Progenitor cell of endocrine pancreas (in vitro differentiated cells): ENCODE measurements around the gene MEA1. TPM values are rescaled to one million over a fixed set of nuclear protein-coding genes. Genes with fewer than 3 reads are reported as not detected.

Experiments
- DNase-seq: peaks from one replicate; pipeline ENCODE4 v3.0.0; 2021; ENCODE audit warnings: low spot score; ENCODE audit not compliant: unreplicated experiment
- H3K27ac Mint-ChIP-seq: 2 replicates; pipeline ENCODE4 v1.8.0; 2021; ENCODE audit warnings: mild to moderate bottlenecking, moderate library complexity, mixed read lengths
- H3K27me3 Mint-ChIP-seq: 2 replicates; pipeline ENCODE4 v1.8.0; 2021; ENCODE audit warnings: mixed read lengths
- H3K36me3 Mint-ChIP-seq: 2 replicates; pipeline ENCODE4 v1.8.0; 2022; ENCODE audit warnings: mixed read lengths; ENCODE audit not compliant: insufficient read depth
- H3K4me1 Mint-ChIP-seq: 2 replicates; pipeline ENCODE4 v1.8.0; 2021; ENCODE audit warnings: low read depth, mixed read lengths
- H3K4me3 Mint-ChIP-seq: 2 replicates; pipeline ENCODE4 v1.8.0; 2021; ENCODE audit warnings: low read depth, mild to moderate bottlenecking, moderate library complexity, mixed read lengths
- H3K9me3 Mint-ChIP-seq: 2 replicates; pipeline ENCODE4 v1.8.0; 2021; ENCODE audit warnings: low read depth, mixed read lengths
- total RNA-seq: library from RNA; stranded (reverse); gene quantifications from 2 replicates; pipeline ENCODE4 v1.2.1, GENCODE V29; 2021
- TF ChIP-seq, protein P1 (sequence below): fragments of 200-600 bp; sonication (generic); IDR thresholded peaks from one replicate; pipeline ENCODE4 v1.5.0; 2021; ENCODE audit warnings: antibody characterized with exemption, mild to moderate bottlenecking; ENCODE audit not compliant: unreplicated experiment

Gene MEA1
- total RNA-seq, 1 donor from 2014 or later = 68.4 TPM

DNA sequence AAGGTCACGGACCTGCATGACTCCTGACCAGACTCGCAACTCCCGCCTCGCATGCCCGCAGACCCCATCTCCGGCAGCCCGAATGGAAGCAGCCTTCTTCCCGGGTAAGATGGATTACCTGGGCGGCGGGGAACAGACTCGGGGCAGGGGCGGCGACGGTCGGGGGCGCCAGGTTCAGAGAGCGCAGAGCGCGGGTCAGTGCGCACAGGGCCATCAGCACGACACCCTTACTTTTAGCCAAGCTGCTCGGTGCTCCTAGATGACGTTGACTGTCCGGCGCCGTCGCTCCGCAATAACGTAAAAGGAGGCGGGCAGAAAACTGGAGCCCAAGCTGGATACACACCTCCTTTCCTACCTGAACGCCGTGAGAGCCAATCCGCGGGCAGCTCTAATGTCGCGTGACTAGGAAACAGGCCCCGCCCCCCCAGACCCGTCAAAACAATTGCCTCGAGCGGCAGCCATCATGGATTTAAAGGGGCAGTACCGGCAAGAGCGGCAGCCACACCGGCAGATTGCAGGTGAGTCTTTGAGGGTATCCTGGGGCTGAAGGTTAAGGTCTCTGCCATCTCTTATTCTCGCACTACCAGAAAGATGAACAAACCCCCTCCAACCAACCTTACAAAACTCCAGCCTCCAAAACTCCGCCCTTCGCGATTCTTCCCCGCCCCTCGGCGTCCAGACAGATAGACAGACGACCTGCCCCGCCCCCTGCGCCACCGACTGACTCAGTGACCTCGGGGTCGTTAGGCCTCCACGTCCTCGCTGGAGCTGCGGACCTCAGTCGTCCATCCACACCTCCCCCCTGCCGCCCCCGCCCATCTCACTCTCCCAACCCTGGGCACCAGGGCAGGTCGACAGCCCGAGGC lies 45.7 kb upstream of the MEA1 start, which contains the start of the genes KLC4 and MRPL2:
TSS of gene KLC4 (plus strand) at position 464 of the 866 bp plus-strand sequence. CDS start 1,705 bp downstream, outside the sequence.
TSS of gene MRPL2 (minus strand) at position 267 of the 866 bp plus-strand sequence. CDS start at position 214, 53 bp downstream.
- Mint-ChIP-seq H3K4me1 (peaks cover 24% of the 10 kb centered on the region), H3K4me3 (peak within 1 kb of the TSS; percentile 98), H3K27me3 (no peaks in the 10 kb centered on the region), H3K9me3 (no peaks in the 10 kb centered on the region), H3K36me3 (peaks cover 5% of the 10 kb centered on the region), H3K27ac (peak within 1 kb of the TSS; percentile 99)
- TF ChIP-seq, protein P1, sequence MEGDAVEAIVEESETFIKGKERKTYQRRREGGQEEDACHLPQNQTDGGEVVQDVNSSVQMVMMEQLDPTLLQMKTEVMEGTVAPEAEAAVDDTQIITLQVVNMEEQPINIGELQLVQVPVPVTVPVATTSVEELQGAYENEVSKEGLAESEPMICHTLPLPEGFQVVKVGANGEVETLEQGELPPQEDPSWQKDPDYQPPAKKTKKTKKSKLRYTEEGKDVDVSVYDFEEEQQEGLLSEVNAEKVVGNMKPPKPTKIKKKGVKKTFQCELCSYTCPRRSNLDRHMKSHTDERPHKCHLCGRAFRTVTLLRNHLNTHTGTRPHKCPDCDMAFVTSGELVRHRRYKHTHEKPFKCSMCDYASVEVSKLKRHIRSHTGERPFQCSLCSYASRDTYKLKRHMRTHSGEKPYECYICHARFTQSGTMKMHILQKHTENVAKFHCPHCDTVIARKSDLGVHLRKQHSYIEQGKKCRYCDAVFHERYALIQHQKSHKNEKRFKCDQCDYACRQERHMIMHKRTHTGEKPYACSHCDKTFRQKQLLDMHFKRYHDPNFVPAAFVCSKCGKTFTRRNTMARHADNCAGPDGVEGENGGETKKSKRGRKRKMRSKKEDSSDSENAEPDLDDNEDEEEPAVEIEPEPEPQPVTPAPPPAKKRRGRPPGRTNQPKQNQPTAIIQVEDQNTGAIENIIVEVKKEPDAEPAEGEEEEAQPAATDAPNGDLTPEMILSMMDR = no peak
- DNase-seq = peak; percentile 92

DNA sequence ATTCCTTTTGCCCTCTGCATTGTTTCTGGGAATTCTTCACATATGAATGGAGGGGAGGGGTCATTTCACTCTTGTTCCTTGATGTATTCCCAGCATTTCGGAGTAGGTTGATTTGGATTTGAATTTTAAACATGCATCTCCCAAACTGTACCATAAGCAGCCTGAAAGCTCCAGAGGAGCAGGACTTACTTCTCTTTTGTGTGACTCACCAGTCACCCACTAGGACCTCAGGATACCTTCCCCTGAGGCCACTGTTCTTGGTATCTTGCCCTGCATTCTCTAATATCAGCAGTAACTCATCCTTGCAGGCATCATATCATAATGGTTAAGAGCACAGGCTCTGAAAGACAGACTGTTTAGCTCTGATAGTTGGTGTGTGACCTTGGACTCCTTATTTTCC lies 44.8 kb upstream of the MEA1 start:
- peak overlapping the region; percentile 99 for H3K27ac Mint-ChIP-seq
- H3K36me3 Mint-ChIP-seq = peaks cover 2% of the 10 kb centered on the region
- peaks cover 27% of the 10 kb centered on the region for H3K4me1 Mint-ChIP-seq

DNA sequence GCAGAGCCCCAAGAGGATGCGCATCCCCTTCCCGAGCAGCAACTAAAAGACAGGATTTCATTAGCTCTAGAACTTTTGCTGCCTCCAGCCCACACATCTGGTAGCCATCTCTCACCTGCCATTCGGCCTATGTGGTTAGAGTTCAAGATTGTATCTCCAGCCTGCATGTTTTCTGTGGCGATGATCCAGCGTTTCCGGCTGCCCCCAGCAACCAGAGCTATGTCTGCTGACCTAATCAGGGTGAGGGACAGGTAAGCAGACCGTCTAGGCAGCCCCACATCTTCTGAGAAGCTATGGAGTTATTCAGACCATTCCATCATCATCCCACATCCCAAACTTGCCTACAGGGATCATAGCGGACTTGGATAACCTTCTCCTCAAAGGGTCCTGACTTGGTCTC lies 42.2 kb upstream of the MEA1 start:
- DNase-seq = no peak
- Mint-ChIP-seq H3K36me3 (peaks cover 6% of the 10 kb centered on the region), H3K4me3 (no peak overlapping the region), H3K4me1 (peaks cover 40% of the 10 kb centered on the region), H3K9me3 (no peaks in the 10 kb centered on the region), H3K27me3 (no peaks in the 10 kb centered on the region), H3K27ac (no peak overlapping the region)
- TF ChIP-seq, protein P1 = no peak

More for the DNA sequence above, 44.8 kb upstream of the MEA1 start:
- Mint-ChIP-seq H3K27me3 (no peaks in the 10 kb centered on the region), H3K4me3 (peak overlapping the region; percentile 98), H3K9me3 (no peaks in the 10 kb centered on the region)
- TF ChIP-seq, protein P1 = no peak
- DNase-seq = no peak

DNA sequence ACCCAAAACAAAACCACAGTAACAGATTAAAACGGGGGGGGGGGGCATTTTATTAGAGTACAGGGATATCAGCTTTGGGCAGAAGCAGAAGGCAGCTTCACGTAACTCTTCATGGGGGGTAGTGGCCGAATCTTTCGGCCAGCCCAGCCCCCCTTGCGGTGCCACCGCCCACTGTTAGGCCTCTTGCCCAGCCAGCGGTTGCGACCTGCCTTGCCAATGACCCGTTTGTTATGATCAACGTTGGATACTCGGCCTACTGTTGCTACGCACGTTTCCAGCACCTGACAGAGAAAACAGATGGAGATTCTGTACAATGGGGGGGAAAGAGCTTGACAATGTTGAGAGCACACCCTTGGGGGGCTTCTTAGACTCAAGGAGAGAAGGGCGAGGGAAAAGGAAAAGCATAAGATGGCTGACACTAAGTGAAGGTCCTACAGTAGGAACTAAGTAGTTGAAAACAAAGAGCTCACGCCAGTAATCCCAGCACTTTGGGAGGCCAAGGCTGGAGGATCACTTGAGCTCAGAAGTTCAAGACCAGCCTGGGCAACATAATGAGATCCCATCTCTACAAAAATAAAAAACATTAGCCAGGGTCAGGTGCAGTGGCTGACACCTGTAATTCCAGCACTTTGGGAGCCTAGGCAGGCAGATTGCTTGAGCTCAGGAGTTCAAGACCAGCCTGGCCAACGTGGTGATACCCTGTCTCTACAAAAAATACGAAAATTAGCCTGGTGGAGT lies 40.6 kb upstream of the MEA1 start:
- Mint-ChIP-seq H3K27me3 (no peaks in the 10 kb centered on the region), H3K9me3 (no peaks in the 10 kb centered on the region), H3K36me3 (peaks cover 13% of the 10 kb centered on the region), H3K4me3 (peak overlapping the region; percentile 95), H3K4me1 (peaks cover 30% of the 10 kb centered on the region), H3K27ac (peak overlapping the region; percentile 88)
- DNase-seq = no peak
- TF ChIP-seq, protein P1 = no peak

DNA sequence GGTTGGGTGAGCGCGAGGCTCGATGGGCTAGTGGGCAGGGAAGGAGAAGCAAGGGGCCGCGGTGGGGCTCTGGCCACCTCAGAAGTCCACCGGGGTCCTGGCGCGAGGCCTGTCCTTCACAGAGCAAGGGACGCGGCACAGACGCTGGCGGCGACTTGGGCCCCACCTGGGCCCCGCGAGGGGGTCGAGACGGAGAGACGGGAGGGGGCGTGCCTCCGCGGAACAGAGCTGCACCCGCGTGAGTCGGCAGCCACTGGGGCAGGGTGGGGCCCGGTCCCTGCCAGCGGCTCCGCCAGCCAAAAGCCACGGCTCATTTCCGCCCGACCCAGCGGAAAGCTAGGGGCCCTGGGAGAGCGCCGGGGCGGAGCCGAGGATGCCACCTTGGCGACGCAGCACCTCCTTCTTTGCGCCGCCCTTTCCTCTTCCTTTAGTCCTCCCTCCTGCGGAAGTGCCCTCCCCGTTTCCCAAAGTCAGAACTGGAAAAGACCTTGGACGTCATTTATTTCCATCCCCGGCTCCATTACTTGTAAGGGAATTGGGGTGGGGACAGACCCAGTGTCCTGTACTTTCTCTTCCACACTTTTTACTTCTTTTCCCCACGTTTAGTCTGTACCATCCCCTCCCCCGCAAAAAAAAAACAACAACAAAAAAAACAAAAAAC lies 39.9 kb upstream of the MEA1 start, which contains the start of gene CUL7:
TSS of gene CUL7 (minus strand) at position 307 of the 661 bp plus-strand sequence. CDS start 1,063 bp downstream, outside the sequence.
- peak within 1 kb of the TSS; percentile 95 for H3K4me3 Mint-ChIP-seq

More for the DNA sequence above, 39.9 kb upstream of the MEA1 start, which contains the start of gene CUL7:
- peak; percentile 74 for DNase-seq
- Mint-ChIP-seq H3K27me3 (no peaks in the 10 kb centered on the region), H3K9me3 (no peaks in the 10 kb centered on the region), H3K36me3 (peaks cover 13% of the 10 kb centered on the region), H3K4me1 (peaks cover 28% of the 10 kb centered on the region), H3K27ac (peak within 1 kb of the TSS; percentile 92)
- TF ChIP-seq, protein P1 = no peak
